ENCODE data around the gene EMC9.
"Not testable (repeated sequence)": the region's sequence is repeated elsewhere in the genome, so short reads cannot be mapped to it uniquely, and the experiment has no call there.

EMC9 gene

GRCh38 chr14:24110060-24110459 lies 31.3 kb downstream of the EMC9 start:
- Mint-ChIP-seq H3K4me3 (no peak overlapping the region), H3K36me3 (peaks cover 5% of the 10 kb centered on the region), H3K27ac (no peak overlapping the region), H3K4me1 (peaks cover 37% of the 10 kb centered on the region), H3K27me3 (no peaks in the 10 kb centered on the region), H3K9me3 (no peaks in the 10 kb centered on the region)
- DNase-seq: no peak
- CTCF ChIA-PET: interaction anchor here (0.6 to 9.2 kb wide), 11 partner anchors 17 to 321 kb away, joined by 3 to 187 read pairs (median 6); partner anchors contain the start of genes CIDEB, IRF9 and PCK2

GRCh38 chr14:24108336-24108874 lies 33.0 kb downstream of the EMC9 start:
- DNase-seq: no peak
- no peak overlapping the region for H3K4me3 Mint-ChIP-seq
- CTCF ChIA-PET: interaction anchor here (0.6 to 9.2 kb wide), 31 partner anchors 11 to 477 kb away, joined by 3 to 187 read pairs (median 4); partner anchors contain the start of genes CARMIL3, CHMP4A, IRF9 and PCK2
- H3K27me3 Mint-ChIP-seq: no peaks in the 10 kb centered on the region
- peaks cover 17% of the 10 kb centered on the region for H3K36me3 Mint-ChIP-seq
- peaks cover 37% of the 10 kb centered on the region for H3K4me1 Mint-ChIP-seq
- H3K9me3 Mint-ChIP-seq: no peaks in the 10 kb centered on the region
- peak overlapping the region; percentile 97 for H3K27ac Mint-ChIP-seq

GRCh38 chr14:24106672-24107271 lies 34.6 kb downstream of the EMC9 start:
- Mint-ChIP-seq H3K4me1 (peaks cover 35% of the 10 kb centered on the region), H3K27ac (no peak overlapping the region), H3K4me3 (no peak overlapping the region), H3K9me3 (no peaks in the 10 kb centered on the region), H3K36me3 (peaks cover 29% of the 10 kb centered on the region), H3K27me3 (no peaks in the 10 kb centered on the region)
- no peak for DNase-seq
- CTCF ChIA-PET: interaction anchor here (1.1 to 9.2 kb wide), 5 partner anchors 13 to 54 kb away, joined by 4 to 187 read pairs (median 41); partner anchors contain the start of genes IRF9 and PCK2

DNA sequence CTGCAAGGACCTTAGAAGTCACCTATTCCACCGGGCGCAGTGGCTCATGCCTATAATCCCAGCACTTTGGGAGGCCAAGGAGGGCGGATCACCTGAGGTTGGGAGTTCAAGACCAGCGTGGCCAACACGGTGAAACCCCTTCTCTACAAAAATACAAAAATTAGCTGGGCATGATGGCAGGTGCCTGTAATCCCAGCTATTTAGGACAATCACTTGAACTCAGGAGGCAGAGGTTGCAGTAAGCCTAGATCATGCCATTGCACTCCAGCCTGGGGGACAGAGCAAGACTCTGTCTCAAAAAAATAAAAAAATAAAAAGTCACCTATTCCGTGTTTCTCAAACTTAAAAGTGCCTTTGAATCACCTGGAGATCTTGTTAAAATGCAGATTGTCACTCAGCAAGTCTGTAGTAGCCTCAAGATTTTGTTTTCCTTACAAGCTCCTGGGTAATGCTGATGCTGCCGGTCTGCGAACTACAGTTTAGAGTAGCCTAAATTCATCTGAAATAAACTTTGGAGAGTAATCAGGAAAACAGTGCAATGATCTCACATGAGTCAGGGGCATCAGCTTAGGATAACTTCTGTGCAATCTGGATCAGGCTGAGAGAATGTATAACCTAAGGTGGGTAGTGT lies 35.7 kb downstream of the EMC9 start:
- not testable (repeated sequence) for H3K27ac Mint-ChIP-seq, H3K4me3 Mint-ChIP-seq, H3K27me3 Mint-ChIP-seq, H3K9me3 Mint-ChIP-seq, DNase-seq
- CTCF ChIA-PET: interaction anchor here (0.9 to 9.2 kb wide), 5 partner anchors 9 to 68 kb away, joined by 3 to 187 read pairs (median 4); partner anchors contain the start of genes DCAF11, IRF9, NRL and PCK2
- H3K36me3 Mint-ChIP-seq: peaks cover 34% of the 10 kb centered on the region
- H3K4me1 Mint-ChIP-seq: peaks cover 34% of the 10 kb centered on the region

DNA sequence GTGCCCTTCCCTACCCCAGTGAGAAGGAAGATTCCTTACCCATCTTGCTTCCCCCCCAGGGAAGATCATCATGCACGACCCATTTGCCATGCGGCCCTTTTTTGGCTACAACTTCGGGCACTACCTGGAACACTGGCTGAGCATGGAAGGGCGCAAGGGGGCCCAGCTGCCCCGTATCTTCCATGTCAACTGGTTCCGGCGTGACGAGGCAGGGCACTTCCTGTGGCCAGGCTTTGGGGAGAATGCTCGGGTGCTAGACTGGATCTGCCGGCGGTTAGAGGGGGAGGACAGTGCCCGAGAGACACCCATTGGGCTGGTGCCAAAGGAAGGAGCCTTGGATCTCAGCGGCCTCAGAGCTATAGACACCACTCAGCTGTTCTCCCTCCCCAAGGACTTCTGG lies 37.9 kb downstream of the EMC9 start:
- CTCF ChIA-PET: interaction anchor here (9.2 kb wide), 1 partner anchor 10 kb away, joined by 187 read pairs; the partner anchor contains the start of gene PCK2
- H3K27ac Mint-ChIP-seq: no peak overlapping the region
- peaks cover 50% of the 10 kb centered on the region for H3K36me3 Mint-ChIP-seq
- no peaks in the 10 kb centered on the region for H3K27me3 Mint-ChIP-seq
- H3K9me3 Mint-ChIP-seq: no peaks in the 10 kb centered on the region
- H3K4me1 Mint-ChIP-seq: peaks cover 19% of the 10 kb centered on the region
- no peak overlapping the region for H3K4me3 Mint-ChIP-seq
- no peak for DNase-seq

- DNase-seq: no peak
- no peak overlapping the region for H3K4me3 Mint-ChIP-seq
- no peak overlapping the region for H3K27ac Mint-ChIP-seq
- H3K9me3 Mint-ChIP-seq: no peaks in the 10 kb centered on the region
- H3K36me3 Mint-ChIP-seq: peaks cover 54% of the 10 kb centered on the region
- peaks cover 12% of the 10 kb centered on the region for H3K4me1 Mint-ChIP-seq
- H3K27me3 Mint-ChIP-seq: no peaks in the 10 kb centered on the region
- CTCF ChIA-PET: interaction anchor here (1.3 to 9.2 kb wide), 3 partner anchors 9 to 44 kb away, joined by 6 to 187 read pairs (median 14); partner anchors contain the start of gene PCK2
These were observed 38.9 kb downstream of the EMC9 start for GRCh38 chr14:24102357-24103048.

DNA sequence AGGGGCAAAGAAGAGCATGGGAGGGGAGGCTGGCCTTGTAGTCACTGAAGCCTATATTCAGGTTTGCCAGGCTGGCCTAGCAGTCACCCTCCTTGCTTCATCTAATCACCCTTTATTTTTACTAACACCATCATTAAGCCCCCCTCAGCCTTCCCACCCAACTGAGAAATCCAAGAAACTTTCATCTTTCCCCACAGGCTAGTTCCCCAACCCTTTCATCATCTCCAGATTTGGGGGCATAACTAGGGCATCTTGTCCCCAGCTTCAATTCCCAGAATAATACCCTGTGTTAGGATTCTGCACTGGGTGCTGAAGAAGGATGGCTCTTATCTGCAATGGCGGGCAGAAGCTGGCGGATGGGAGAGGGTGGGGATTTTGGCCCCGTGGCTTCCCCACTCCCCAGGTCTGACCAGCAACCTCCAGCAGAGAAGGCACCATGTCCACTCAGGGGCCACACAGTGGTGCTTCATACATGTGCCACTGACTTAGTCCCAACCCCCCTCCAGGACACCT lies 40.4 kb downstream of the EMC9 start:
- no peaks in the 10 kb centered on the region for H3K27me3 Mint-ChIP-seq
- H3K9me3 Mint-ChIP-seq: no peaks in the 10 kb centered on the region
- peaks cover 11% of the 10 kb centered on the region for H3K4me1 Mint-ChIP-seq
- DNase-seq: no peak
- peak overlapping the region; percentile 70 for H3K27ac Mint-ChIP-seq
- peaks cover 61% of the 10 kb centered on the region for H3K36me3 Mint-ChIP-seq
- CTCF ChIA-PET: interaction anchor here (2.2 kb wide), 1 partner anchor 10 kb away, joined by 14 read pairs; no protein-coding TSS in a partner anchor
- H3K4me3 Mint-ChIP-seq: no peak overlapping the region

DNA sequence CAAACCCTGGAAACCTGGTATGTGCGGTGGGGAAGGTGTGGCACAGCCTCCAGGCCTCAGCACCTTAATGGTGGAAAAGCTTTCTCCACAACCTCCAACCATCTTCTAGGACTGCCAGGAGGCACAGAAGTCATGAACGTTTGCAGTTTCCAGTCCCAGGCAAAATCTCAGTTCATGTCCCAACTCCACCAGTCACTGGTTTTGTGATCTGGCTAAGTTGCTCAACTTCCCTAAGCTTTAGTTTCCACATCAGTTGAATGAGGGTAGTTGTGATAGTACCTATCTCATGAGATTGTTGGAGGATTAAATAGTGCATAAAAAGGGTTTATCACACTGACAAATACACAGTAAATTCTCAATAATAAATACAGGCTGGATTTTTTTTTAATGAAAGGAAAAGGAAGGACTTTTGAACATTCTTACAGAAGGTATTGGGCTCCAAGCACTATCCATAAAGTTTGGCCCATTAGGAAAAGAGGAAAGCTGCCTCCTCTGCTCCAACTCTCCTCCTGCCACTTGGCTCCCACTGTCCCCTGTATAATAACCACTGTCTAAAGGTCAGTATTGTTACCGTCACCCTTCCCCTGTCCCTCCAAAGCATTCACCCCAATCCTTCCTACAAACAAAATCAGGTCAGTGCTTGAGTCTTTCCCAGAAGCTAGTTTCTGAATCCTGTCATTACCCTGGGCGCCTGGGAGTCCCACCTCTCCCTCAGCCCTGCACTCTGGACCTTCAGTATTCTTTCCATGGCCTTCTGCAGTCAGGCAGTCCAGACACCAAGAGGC lies 41.0 kb downstream of the EMC9 start:
- no peaks in the 10 kb centered on the region for H3K27me3 Mint-ChIP-seq
- peaks cover 65% of the 10 kb centered on the region for H3K36me3 Mint-ChIP-seq
- H3K4me3 Mint-ChIP-seq: no peak overlapping the region
- no peaks in the 10 kb centered on the region for H3K9me3 Mint-ChIP-seq
- DNase-seq: no peak
- peaks cover 13% of the 10 kb centered on the region for H3K4me1 Mint-ChIP-seq
- CTCF ChIA-PET: interaction anchor here (2.2 kb wide), 1 partner anchor 9 kb away, joined by 14 read pairs; no protein-coding TSS in a partner anchor
- H3K27ac Mint-ChIP-seq: peak overlapping the region; percentile 70

DNA sequence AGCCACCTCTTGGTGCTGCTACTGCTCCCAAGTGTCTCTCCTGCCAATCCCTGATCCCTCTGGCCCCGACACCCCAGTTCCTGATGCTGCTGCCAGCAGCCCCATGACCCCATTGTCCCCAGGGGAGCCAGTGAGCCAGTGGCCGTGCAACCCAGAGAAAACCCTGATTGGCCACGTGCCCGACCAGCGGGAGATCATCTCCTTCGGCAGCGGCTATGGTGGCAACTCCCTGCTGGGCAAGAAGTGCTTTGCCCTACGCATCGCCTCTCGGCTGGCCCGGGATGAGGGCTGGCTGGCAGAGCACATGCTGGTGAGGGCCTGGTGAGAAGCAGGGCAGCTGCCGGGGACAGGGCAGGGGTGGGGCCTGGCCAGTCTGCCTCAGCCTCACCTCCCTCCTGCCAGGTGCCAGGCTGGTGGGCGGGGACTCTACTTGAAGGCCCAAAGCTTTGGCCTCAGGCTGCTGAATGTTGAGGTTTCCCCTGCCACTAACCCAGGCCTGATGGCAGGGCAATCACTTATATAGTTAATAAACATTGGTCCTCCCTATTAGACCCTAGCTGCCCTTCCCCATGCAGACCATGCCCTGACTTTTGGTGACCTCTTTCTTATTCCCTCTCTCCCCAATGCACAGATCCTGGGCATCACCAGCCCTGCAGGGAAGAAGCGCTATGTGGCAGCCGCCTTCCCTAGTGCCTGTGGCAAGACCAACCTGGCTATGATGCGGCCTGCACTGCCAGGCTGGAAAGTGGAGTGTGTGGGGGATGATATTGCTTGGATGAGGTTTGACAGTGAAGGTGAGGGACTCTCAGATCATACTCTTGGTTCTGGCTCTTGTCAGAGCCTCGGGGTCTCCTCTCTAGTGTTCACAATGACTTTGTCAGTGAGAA lies 42.2 kb downstream of the EMC9 start:
- H3K36me3 Mint-ChIP-seq: peaks cover 60% of the 10 kb centered on the region
- CTCF ChIA-PET: interaction anchor here (11.8 kb wide), 1 partner anchor 8 kb away, joined by 187 read pairs; no protein-coding TSS in a partner anchor
- no peak overlapping the region for H3K4me3 Mint-ChIP-seq

GRCh38 chr14:24098229-24098926 lies 43.0 kb downstream of the EMC9 start:
- Mint-ChIP-seq H3K4me1 (peaks cover 21% of the 10 kb centered on the region), H3K27me3 (no peaks in the 10 kb centered on the region), H3K36me3 (peaks cover 54% of the 10 kb centered on the region), H3K4me3 (no peak overlapping the region), H3K27ac (no peak overlapping the region), H3K9me3 (no peaks in the 10 kb centered on the region)
- CTCF ChIA-PET: interaction anchor here (11.8 kb wide), 1 partner anchor 9 kb away, joined by 187 read pairs; no protein-coding TSS in a partner anchor
- no peak for DNase-seq

More for the DNA sequence above, 42.2 kb downstream of the EMC9 start:
- Mint-ChIP-seq H3K4me1 (peaks cover 16% of the 10 kb centered on the region), H3K9me3 (no peaks in the 10 kb centered on the region), H3K27ac (peak overlapping the region; percentile 55), H3K27me3 (no peaks in the 10 kb centered on the region)
- no peak for DNase-seq

- no peaks in the 10 kb centered on the region for H3K27me3 Mint-ChIP-seq
- peak overlapping the region; percentile 38 for H3K27ac Mint-ChIP-seq
- H3K4me3 Mint-ChIP-seq: peak overlapping the region; percentile 46
- H3K36me3 Mint-ChIP-seq: peaks cover 42% of the 10 kb centered on the region
- CTCF ChIA-PET: interaction anchor here (11.8 kb wide), 1 partner anchor 11 kb away, joined by 187 read pairs; no protein-coding TSS in a partner anchor
- no peak for DNase-seq
- no peaks in the 10 kb centered on the region for H3K9me3 Mint-ChIP-seq
- H3K4me1 Mint-ChIP-seq: peaks cover 32% of the 10 kb centered on the region
These were observed 44.7 kb downstream of the EMC9 start for GRCh38 chr14:24096545-24097181.

Data from activated naive CD4-positive, alpha-beta T cell treated with anti-CD3 and anti-CD28 coated beads, Interleukin-2, amount 10 ng/mL, durations not matched to agents 7 days and 5 days (primary cell).